Fibroblast of pulmonary artery (primary cell): ENCODE measurements around the gene SLC9B1.
"Not testable (repeated sequence)": the region's sequence is repeated elsewhere in the genome, so short reads cannot be mapped to it uniquely, and the experiment has no call there.

Experiments used
- DNase-seq: peaks from one replicate; pipeline ENCODE4 v3.0.0-alpha.2; 2010; ENCODE audit warnings: low read depth
- H3K4me3 ChIP-seq: replicated peaks from 2 replicates; pipeline ENCODE4 v1.5.1; 2011; ENCODE audit warnings: low read depth, mild to moderate bottlenecking, control low read depth, low read length, moderate library complexity
- CTCF ChIP-seq: IDR thresholded peaks from 2 replicates; pipeline ENCODE4 v1.5.1; 2011; ENCODE audit warnings: mild to moderate bottlenecking, control low read depth, low read length, inconsistent platforms; ENCODE audit errors: missing control alignments

SLC9B1 gene

GRCh38 chr4:102981005-102981404 is 38.5 kb downstream of the SLC9B1 start:
- no peak for DNase-seq
- no peak for TF ChIP-seq CTCF
- no peak overlapping the region for H3K4me3 ChIP-seq

- not testable (repeated sequence) for DNase-seq, H3K4me3 ChIP-seq
Observed at GRCh38 chr4:102961813-102962212, 57.7 kb downstream of the SLC9B1 start.

GRCh38 chr4:102959496-102959895 is 60.0 kb downstream of the SLC9B1 start:
- no peak overlapping the region for H3K4me3 ChIP-seq

GRCh38 chr4:102945066-102945465 is 74.4 kb downstream of the SLC9B1 start:
- no peak for TF ChIP-seq CTCF
- H3K4me3 ChIP-seq = no peak overlapping the region
- DNase-seq = no peak

More at GRCh38 chr4:102959496-102959895, 60.0 kb downstream of the SLC9B1 start:
- DNase-seq = no peak
- no peak for TF ChIP-seq CTCF

- H3K4me3 ChIP-seq = not testable (repeated sequence)
Observed at GRCh38 chr4:102938063-102938462, 81.4 kb downstream of the SLC9B1 start.

GRCh38 chr4:102935716-102936115 is 83.8 kb downstream of the SLC9B1 start:
- TF ChIP-seq CTCF = no peak
- H3K4me3 ChIP-seq = no peak overlapping the region
- DNase-seq = no peak

More at GRCh38 chr4:102938063-102938462, 81.4 kb downstream of the SLC9B1 start:
- not testable (repeated sequence) for DNase-seq

GRCh38 chr4:102919697-102920096 is 99.8 kb downstream of the SLC9B1 start:
- H3K4me3 ChIP-seq, DNase-seq: not testable (repeated sequence)

- no peak for TF ChIP-seq CTCF
- no peak overlapping the region for H3K4me3 ChIP-seq
- DNase-seq = no peak
Observed at GRCh38 chr4:102918859-102919258, 100.6 kb downstream of the SLC9B1 start.

- TF ChIP-seq CTCF = no peak
- H3K4me3 ChIP-seq = no peak overlapping the region
- no peak for DNase-seq
Observed at GRCh38 chr4:102901804-102902203, 117.7 kb downstream of the SLC9B1 start.

GRCh38 chr4:102897610-102898009 is 121.9 kb downstream of the SLC9B1 start:
- DNase-seq, H3K4me3 ChIP-seq: not testable (repeated sequence)

- DNase-seq, H3K4me3 ChIP-seq: not testable (repeated sequence)
Observed at GRCh38 chr4:102896547-102896946, 123.0 kb downstream of the SLC9B1 start.

- not testable (repeated sequence) for DNase-seq, H3K4me3 ChIP-seq
Observed at GRCh38 chr4:102889866-102890265, 129.6 kb downstream of the SLC9B1 start.
